ENCODE results near the gene ATP8B2.

The ATP8B2 gene

GRCh38 chr1:154324669-154325582 lies at the start of gene ATP8B2 (continued):
- TF ChIP-seq PATZ1 (tag by site-specific recombination; IDR thresholded peaks at IDR 0.05) (peak; percentile 99), ZBTB8A (tag by site-specific recombination; IDR thresholded peaks at IDR 0.05) (peak; percentile 92), PRDM1 (tag by site-specific recombination; IDR thresholded peaks at IDR 0.05) (0 out of 2 replicates have a peak, but pooled peaks have one; percentile 16), ZNF670 (tag by site-specific recombination; IDR thresholded peaks at IDR 0.05; ENCODE audit: low read depth) (no peak), KLF7 (tag by site-specific recombination; IDR thresholded peaks at IDR 0.05; ENCODE audit: borderline replicate concordance) (peak; percentile 46; the same call in 1 of the 2 replicates), ZNF837 (tag by site-specific recombination; IDR thresholded peaks at IDR 0.05) (no peak), EGR2 (tag by site-specific recombination; IDR thresholded peaks at IDR 0.05; ENCODE audit: low read depth) (peak; percentile 73), GLIS1 (tag by site-specific recombination; IDR thresholded peaks at IDR 0.05) (peak; percentile 85), ZNF19 (tag by site-specific recombination; IDR thresholded peaks at IDR 0.05; ENCODE audit: low read depth) (no peak), ZNF600 (tag by site-specific recombination; IDR thresholded peaks at IDR 0.05) (peak; percentile 70; the same call in 1 of the 2 replicates), ZNF791 (tag by site-specific recombination; IDR thresholded peaks at IDR 0.05) (no peak), ZNF692 (tag by site-specific recombination; IDR thresholded peaks at IDR 0.05) (peak; percentile 51; the same call in 1 of the 2 replicates), ZNF549 (tag by site-specific recombination; IDR thresholded peaks at IDR 0.05) (no peak), HOXC10 (CRISPR knock-in tag; IDR thresholded peaks at IDR 0.05) (no peak), ZBTB20 (tag by site-specific recombination; IDR thresholded peaks at IDR 0.05) (peak; percentile 83), ZNF132 (tag by site-specific recombination; IDR thresholded peaks at IDR 0.05; ENCODE audit: borderline replicate concordance) (no peak), SP2 (tag by site-specific recombination; IDR thresholded peaks at IDR 0.05) (peak; percentile 70), ZNF785 (tag by site-specific recombination; IDR thresholded peaks at IDR 0.05) (no peak), MEIS1 (CRISPR knock-in tag; IDR thresholded peaks at IDR 0.05; ENCODE audit: borderline replicate concordance) (no peak), ZNF16 (tag by site-specific recombination; IDR thresholded peaks at IDR 0.05; ENCODE audit: low read depth) (no peak), ZSCAN23 (tag by site-specific recombination; IDR thresholded peaks at IDR 0.05) (no peak), ZNF324 (tag by site-specific recombination; IDR thresholded peaks at IDR 0.05) (0 out of 2 replicates have a peak, but pooled peaks have one; percentile 19), ZNF223 (tag by site-specific recombination; IDR thresholded peaks at IDR 0.05) (no peak), ZNF366 (tag by site-specific recombination; conservative IDR thresholded peaks at IDR 0.05) (peak; percentile 77), MYNN (tag by site-specific recombination; IDR thresholded peaks at IDR 0.05; ENCODE audit: borderline replicate concordance) (no peak), TCF7L2 (IDR thresholded peaks at IDR 0.05; ENCODE audit: borderline replicate concordance, low read depth, low read length) (no peak), ZNF394 (tag by site-specific recombination; IDR thresholded peaks at IDR 0.05; ENCODE audit: borderline replicate concordance) (0 out of 2 replicates have a peak, but pooled peaks have one; percentile 18)
- TF ChIP-seq, protein P1, sequence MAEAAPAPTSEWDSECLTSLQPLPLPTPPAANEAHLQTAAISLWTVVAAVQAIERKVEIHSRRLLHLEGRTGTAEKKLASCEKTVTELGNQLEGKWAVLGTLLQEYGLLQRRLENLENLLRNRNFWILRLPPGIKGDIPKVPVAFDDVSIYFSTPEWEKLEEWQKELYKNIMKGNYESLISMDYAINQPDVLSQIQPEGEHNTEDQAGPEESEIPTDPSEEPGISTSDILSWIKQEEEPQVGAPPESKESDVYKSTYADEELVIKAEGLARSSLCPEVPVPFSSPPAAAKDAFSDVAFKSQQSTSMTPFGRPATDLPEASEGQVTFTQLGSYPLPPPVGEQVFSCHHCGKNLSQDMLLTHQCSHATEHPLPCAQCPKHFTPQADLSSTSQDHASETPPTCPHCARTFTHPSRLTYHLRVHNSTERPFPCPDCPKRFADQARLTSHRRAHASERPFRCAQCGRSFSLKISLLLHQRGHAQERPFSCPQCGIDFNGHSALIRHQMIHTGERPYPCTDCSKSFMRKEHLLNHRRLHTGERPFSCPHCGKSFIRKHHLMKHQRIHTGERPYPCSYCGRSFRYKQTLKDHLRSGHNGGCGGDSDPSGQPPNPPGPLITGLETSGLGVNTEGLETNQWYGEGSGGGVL (tag by site-specific recombination; IDR thresholded peaks at IDR 0.05), result peak; percentile 88
- TF ChIP-seq, protein P2, sequence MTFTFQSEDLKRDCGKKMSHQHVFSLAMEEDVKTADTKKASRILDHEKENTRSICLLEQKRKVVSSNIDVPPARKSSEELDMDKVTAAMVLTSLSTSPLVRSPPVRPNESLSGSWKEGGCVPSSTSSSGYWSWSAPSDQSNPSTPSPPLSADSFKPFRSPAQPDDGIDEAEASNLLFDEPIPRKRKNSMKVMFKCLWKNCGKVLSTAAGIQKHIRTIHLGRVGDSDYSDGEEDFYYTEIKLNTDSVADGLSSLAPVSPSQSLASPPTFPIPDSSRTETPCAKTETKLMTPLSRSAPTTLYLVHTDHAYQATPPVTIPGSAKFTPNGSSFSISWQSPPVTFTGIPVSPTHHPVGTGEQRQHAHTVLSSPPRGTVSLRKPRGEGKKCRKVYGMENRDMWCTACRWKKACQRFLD (tag by site-specific recombination; IDR thresholded peaks at IDR 0.05), result no peak
- TF ChIP-seq, protein P3, sequence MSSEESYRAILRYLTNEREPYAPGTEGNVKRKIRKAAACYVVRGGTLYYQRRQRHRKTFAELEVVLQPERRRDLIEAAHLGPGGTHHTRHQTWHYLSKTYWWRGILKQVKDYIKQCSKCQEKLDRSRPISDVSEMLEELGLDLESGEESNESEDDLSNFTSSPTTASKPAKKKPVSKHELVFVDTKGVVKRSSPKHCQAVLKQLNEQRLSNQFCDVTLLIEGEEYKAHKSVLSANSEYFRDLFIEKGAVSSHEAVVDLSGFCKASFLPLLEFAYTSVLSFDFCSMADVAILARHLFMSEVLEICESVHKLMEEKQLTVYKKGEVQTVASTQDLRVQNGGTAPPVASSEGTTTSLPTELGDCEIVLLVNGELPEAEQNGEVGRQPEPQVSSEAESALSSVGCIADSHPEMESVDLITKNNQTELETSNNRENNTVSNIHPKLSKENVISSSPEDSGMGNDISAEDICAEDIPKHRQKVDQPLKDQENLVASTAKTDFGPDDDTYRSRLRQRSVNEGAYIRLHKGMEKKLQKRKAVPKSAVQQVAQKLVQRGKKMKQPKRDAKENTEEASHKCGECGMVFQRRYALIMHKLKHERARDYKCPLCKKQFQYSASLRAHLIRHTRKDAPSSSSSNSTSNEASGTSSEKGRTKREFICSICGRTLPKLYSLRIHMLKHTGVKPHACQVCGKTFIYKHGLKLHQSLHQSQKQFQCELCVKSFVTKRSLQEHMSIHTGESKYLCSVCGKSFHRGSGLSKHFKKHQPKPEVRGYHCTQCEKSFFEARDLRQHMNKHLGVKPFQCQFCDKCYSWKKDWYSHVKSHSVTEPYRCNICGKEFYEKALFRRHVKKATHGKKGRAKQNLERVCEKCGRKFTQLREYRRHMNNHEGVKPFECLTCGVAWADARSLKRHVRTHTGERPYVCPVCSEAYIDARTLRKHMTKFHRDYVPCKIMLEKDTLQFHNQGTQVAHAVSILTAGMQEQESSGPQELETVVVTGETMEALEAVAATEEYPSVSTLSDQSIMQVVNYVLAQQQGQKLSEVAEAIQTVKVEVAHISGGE (tag by site-specific recombination; conservative IDR thresholded peaks at IDR 0.05; ENCODE audit: low read depth), result no peak; the same call in none of the 2 replicates

All from HEK293 (cell line).